ENCODE data around the gene TSC22D1. TPM values are rescaled to one million over a fixed set of nuclear protein-coding genes. Genes with fewer than 3 reads are reported as not detected.
"Not testable (repeated sequence)": the region's sequence is repeated elsewhere in the genome, so short reads cannot be mapped to it uniquely, and the experiment has no call there.

TSC22D1 gene
- polyA plus RNA-seq, 1 donor from 2014 or later: 355 TPM

- Histone ChIP-seq H3K9ac (ENCODE audit: low read length) (no peak overlapping the region), H3K36me3 (ENCODE audit: insufficient read depth, low read length) (no peaks in the 10 kb centered on the region), H4K20me1 (ENCODE audit: insufficient read depth) (no peaks in the 10 kb centered on the region), H3K9me2 (ENCODE audit: insufficient read depth, low read length) (no peaks in the 10 kb centered on the region), H3K27me3 (ENCODE audit: insufficient read depth, low read depth, low read length) (no peaks in the 10 kb centered on the region), H3F3A (ENCODE audit: insufficient read depth, low read length, poor library complexity, severe bottlenecking) (no peaks in the 10 kb centered on the region), H3K4me2 (ENCODE audit: low read length) (no peak overlapping the region), H3K79me2 (replicated peaks; ENCODE audit: insufficient read depth, low read length) (no peaks in the 10 kb centered on the region), H3K27ac (ENCODE audit: low read length) (no peak overlapping the region), H3K4me3 (ENCODE audit: low read length) (no peak overlapping the region), H3K9me3 (ENCODE audit: low read length) (no peaks in the 10 kb centered on the region), H2AFZ (ENCODE audit: low read depth, low read length) (no peak overlapping the region)
- TF ChIP-seq MXI1 (conservative IDR thresholded peaks at IDR 0.05; ENCODE audit: poor library complexity, severe bottlenecking) (no peak), REST (IDR thresholded peaks at IDR 0.05; ENCODE audit: borderline replicate concordance) (no peak), RAD21 (conservative IDR thresholded peaks at IDR 0.05) (no peak), POLR2AphosphoS5 (IDR thresholded peaks at IDR 0.05) (no peak), SMC3 (conservative IDR thresholded peaks at IDR 0.05; ENCODE audit: poor library complexity) (no peak), CTCF (IDR thresholded peaks at IDR 0.05; ENCODE audit: poor library complexity, severe bottlenecking) (no peak), TAF1 (IDR thresholded peaks at IDR 0.05; ENCODE audit: low read depth) (no peak), EZH2 (IDR thresholded peaks at IDR 0.05; ENCODE audit: borderline replicate concordance, insufficient read depth, low read length, poor library complexity, severe bottlenecking) (no peak)
These were observed 56.5 kb downstream of the TSC22D1 start for GRCh38 chr13:44519642-44520041.

GRCh38 chr13:44516771-44517170 lies 59.4 kb downstream of the TSC22D1 start:
- no peaks in the 10 kb centered on the region for H3K9me3 ChIP-seq (ENCODE audit: low read length)
- H3F3A ChIP-seq (ENCODE audit: insufficient read depth, low read length, poor library complexity, severe bottlenecking): no peaks in the 10 kb centered on the region
- no peaks in the 10 kb centered on the region for H3K27me3 ChIP-seq (ENCODE audit: insufficient read depth, low read depth, low read length)
- TF ChIP-seq EZH2 (IDR thresholded peaks at IDR 0.05; ENCODE audit: borderline replicate concordance, insufficient read depth, low read length, poor library complexity, severe bottlenecking): no peak
- no peak overlapping the region for H3K4me3 ChIP-seq (ENCODE audit: low read length)
- H3K27ac ChIP-seq (ENCODE audit: low read length): no peak overlapping the region
- H4K20me1 ChIP-seq (ENCODE audit: insufficient read depth): no peaks in the 10 kb centered on the region
- no peak overlapping the region for H3K4me2 ChIP-seq (ENCODE audit: low read length)
- H2AFZ ChIP-seq (ENCODE audit: low read depth, low read length): no peak overlapping the region
- H3K79me2 ChIP-seq (replicated peaks; ENCODE audit: insufficient read depth, low read length): no peaks in the 10 kb centered on the region
- no peaks in the 10 kb centered on the region for H3K36me3 ChIP-seq (ENCODE audit: insufficient read depth, low read length)
- H3K9ac ChIP-seq (ENCODE audit: low read length): no peak overlapping the region
- H3K9me2 ChIP-seq (ENCODE audit: insufficient read depth, low read length): no peaks in the 10 kb centered on the region

- H3K36me3 ChIP-seq (ENCODE audit: insufficient read depth, low read length): no peaks in the 10 kb centered on the region
- H3K27me3 ChIP-seq (ENCODE audit: insufficient read depth, low read depth, low read length): no peaks in the 10 kb centered on the region
- H3K79me2 ChIP-seq (replicated peaks; ENCODE audit: insufficient read depth, low read length): no peaks in the 10 kb centered on the region
- no peaks in the 10 kb centered on the region for H3K9me3 ChIP-seq (ENCODE audit: low read length)
- H3K27ac ChIP-seq (ENCODE audit: low read length): no peak overlapping the region
- H4K20me1 ChIP-seq (ENCODE audit: insufficient read depth): no peaks in the 10 kb centered on the region
- H3F3A ChIP-seq (ENCODE audit: insufficient read depth, low read length, poor library complexity, severe bottlenecking): no peaks in the 10 kb centered on the region
- no peaks in the 10 kb centered on the region for H3K9me2 ChIP-seq (ENCODE audit: insufficient read depth, low read length)
- no peak for TF ChIP-seq EZH2 (IDR thresholded peaks at IDR 0.05; ENCODE audit: borderline replicate concordance, insufficient read depth, low read length, poor library complexity, severe bottlenecking)
- no peak for TF ChIP-seq REST (IDR thresholded peaks at IDR 0.05; ENCODE audit: borderline replicate concordance)
- TF ChIP-seq TAF1 (IDR thresholded peaks at IDR 0.05; ENCODE audit: low read depth): no peak
- TF ChIP-seq SMC3 (conservative IDR thresholded peaks at IDR 0.05; ENCODE audit: poor library complexity): no peak
- H3K9ac ChIP-seq (ENCODE audit: low read length): no peak overlapping the region
- H3K4me2 ChIP-seq (ENCODE audit: low read length): no peak overlapping the region
- H3K4me3 ChIP-seq (ENCODE audit: low read length): no peak overlapping the region
- no peak overlapping the region for H2AFZ ChIP-seq (ENCODE audit: low read depth, low read length)
These were observed 61.9 kb downstream of the TSC22D1 start for GRCh38 chr13:44514278-44514677.

GRCh38 chr13:44509853-44510252 lies 66.3 kb downstream of the TSC22D1 start:
- not testable (repeated sequence) for H3K4me2 ChIP-seq (ENCODE audit: low read length); H3K9me2 ChIP-seq (ENCODE audit: insufficient read depth, low read length); H4K20me1 ChIP-seq (ENCODE audit: insufficient read depth); H3K9ac ChIP-seq (ENCODE audit: low read length); H3K36me3 ChIP-seq (ENCODE audit: insufficient read depth, low read length); H3K4me3 ChIP-seq (ENCODE audit: low read length); H3K27me3 ChIP-seq (ENCODE audit: insufficient read depth, low read depth, low read length); H3K27ac ChIP-seq (ENCODE audit: low read length); H3F3A ChIP-seq (ENCODE audit: insufficient read depth, low read length, poor library complexity, severe bottlenecking); H3K9me3 ChIP-seq (ENCODE audit: low read length); H2AFZ ChIP-seq (ENCODE audit: low read depth, low read length); H3K79me2 ChIP-seq (replicated peaks; ENCODE audit: insufficient read depth, low read length)

Data from neural cell (in vitro differentiated cells).